ENCODE measurements around the gene LAMA1. TPM values are rescaled to one million over a fixed set of nuclear protein-coding genes. Genes with fewer than 3 reads are reported as not detected.

The LAMA1 gene
- total and polyA plus RNA-seq, 2 of the 8 experiments (the other 6 are each of a cell fraction or from before 2014, with no cell fraction given): 30.4 to 48.7 TPM

DNA sequence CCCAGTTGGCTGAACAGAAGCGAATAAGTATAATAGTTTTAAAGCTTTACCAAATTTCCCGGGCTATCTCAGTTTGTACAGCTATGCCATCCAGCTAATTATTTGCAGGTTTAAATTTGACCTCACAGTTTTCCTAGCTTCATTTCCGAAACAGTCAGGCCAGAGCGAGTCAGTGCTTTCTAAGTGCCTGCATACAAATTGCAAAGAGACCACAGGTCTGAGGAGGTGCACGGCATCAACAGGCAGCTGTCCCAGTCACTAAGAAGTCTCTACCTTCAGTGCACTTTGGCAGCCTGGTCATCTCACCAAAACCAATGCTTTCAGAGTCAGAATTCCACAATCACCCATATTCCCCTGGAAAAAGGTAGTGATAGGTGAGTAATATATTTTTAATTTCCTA is 51.9 kb downstream of the LAMA1 start:
- DNase-seq (ENCODE audit: low read depth in 1 of 2, low spot score in 2 of 2): no peak
- Histone ChIP-seq H3K27ac (ENCODE audit: low read depth, low read length) (no peak overlapping the region), H3K9me3 (ENCODE audit: insufficient read depth in 2 of 2, low read depth in 1 of 2, low read length in 1 of 2) (no peaks in the 10 kb centered on the region), H3K23me2 (ENCODE audit: low read depth, low read length) (no peaks in the 10 kb centered on the region; the same call in 1 of the 2 replicates), H4K20me1 (replicated peaks in 1 of 2; ENCODE audit: control insufficient read depth in 1 of 2, insufficient read depth in 2 of 2, low read length in 2 of 2) (no peaks in the 10 kb centered on the region), H4K8ac (ENCODE audit: extremely low read depth, insufficient read depth, low read length) (no peak overlapping the region), H2AK5ac (ENCODE audit: low read depth, low read length) (no peak overlapping the region), H3K23ac (ENCODE audit: insufficient read length) (no peak overlapping the region), H2AFZ (ENCODE audit: low read length) (no peak overlapping the region), H3K18ac (ENCODE audit: extremely low read depth, low read length) (no peak overlapping the region), H2BK5ac (ENCODE audit: low read depth, low read length) (no peak overlapping the region), H3K79me2 (ENCODE audit: control insufficient read depth in 1 of 2, insufficient read depth in 2 of 2, low read length in 2 of 2) (no peaks in the 10 kb centered on the region), H4K91ac (replicated peaks; ENCODE audit: insufficient read length, low read length) (no peak overlapping the region), H2BK20ac (ENCODE audit: low read length) (no peak overlapping the region), H2BK12ac (ENCODE audit: low read depth, low read length) (no peak overlapping the region), H2BK120ac (replicated peaks; ENCODE audit: low read depth, low read length) (no peak overlapping the region), H2BK15ac (ENCODE audit: low read length) (no peak overlapping the region), H3K36me3 (ENCODE audit: control insufficient read depth in 2 of 4, insufficient read depth in 4 of 4, low read length in 3 of 4) (no peaks in the 10 kb centered on the region), H3K4me1 (replicated peaks in 1 of 4; ENCODE audit: control insufficient read depth in 3 of 4, insufficient read depth in 4 of 4, low read length in 3 of 4) (peaks cover 0 to 2% (median 0%) of the 10 kb centered on the region in 4 experiments; a peak in 1 of 7 replicates), H3K14ac (ENCODE audit: insufficient read length) (no peak overlapping the region), H3K4me2 (ENCODE audit: insufficient read depth in 1 of 2, low read depth in 2 of 2, low read length in 2 of 2) (no peak overlapping the region), H3K4me3 (ENCODE audit: extremely low read depth in 1 of 4, insufficient read depth in 2 of 4, low read depth in 3 of 4, low read length in 4 of 4) (no peak overlapping the region), H3K9ac (replicated peaks in 1 of 4; ENCODE audit: extremely low read depth in 1 of 4, low read depth in 3 of 4, low read length in 3 of 4) (no peak overlapping the region), H4K5ac (ENCODE audit: insufficient read length, low read depth, low read length) (no peak overlapping the region), H3K4ac (replicated peaks; ENCODE audit: insufficient read length, low read depth, low read length) (no peak overlapping the region), H3K79me1 (ENCODE audit: low read depth, low read length) (no peaks in the 10 kb centered on the region; the same call in 1 of the 2 replicates), H3K56ac (replicated peaks; ENCODE audit: insufficient read length, low read depth, low read length) (no peak overlapping the region), H3K27me3 (replicated peaks in 1 of 4; ENCODE audit: control insufficient read depth in 3 of 4, extremely low read depth in 1 of 4, insufficient read depth in 3 of 4, low read length in 3 of 4) (no peaks in the 10 kb centered on the region)
- FAIRE-seq: no peak
- POLR2A ChIA-PET (ENCODE audit: partially characterized antibody): no interaction called here
- CTCF ChIA-PET (ENCODE audit: partially characterized antibody): interaction anchor here (0.6 to 2.2 kb wide), 2 partner anchors 27 to 49 kb away, joined by 3 to 8 read pairs; no protein-coding TSS in a partner anchor
- WGBS, 2 experiments (ENCODE audit: extremely low coverage in 1 of 2, insufficient coverage in 1 of 2, insufficient read length in 1 of 2, insufficient replicate concordance in 2 of 2, low coverage in 1 of 2, low lambda C conversion rate in 2 of 2, missing lambda C conversion rate in 1 of 2): 92% methylated on average over 5 of the region's 5 CpGs; no CpG with 5 or more reads in 1 of the 2 experiments
- TF ChIP-seq YY1 (IDR thresholded peaks at IDR 0.05; ENCODE audit: low read depth, low read length) (no peak), ZNF274 (IDR thresholded peaks at IDR 0.05; ENCODE audit: borderline replicate concordance, extremely low read depth, low read length) (no peak), FOSL1 (IDR thresholded peaks at IDR 0.05; ENCODE audit: insufficient read depth, low read depth, low read length) (no peak), HDAC6 (IDR thresholded peaks at IDR 0.05; ENCODE audit: low read depth, low read length) (no peak), KDM4A (IDR thresholded peaks at IDR 0.05; ENCODE audit: low read depth, low read length, severe bottlenecking) (no peak), NRF1 (IDR thresholded peaks at IDR 0.05; ENCODE audit: low read depth, low read length) (no peak), KDM1A (IDR thresholded peaks at IDR 0.05; ENCODE audit: borderline replicate concordance, low read length) (no peak), TAF1 (IDR thresholded peaks at IDR 0.05; ENCODE audit: low read depth, low read length) (no peak), ASH2L (IDR thresholded peaks at IDR 0.05; ENCODE audit: low read length) (no peak), BACH1 (IDR thresholded peaks at IDR 0.05; ENCODE audit: low read length) (no peak), SIRT6 (IDR thresholded peaks at IDR 0.05; ENCODE audit: low read length) (no peak), RXRA (IDR thresholded peaks at IDR 0.05; ENCODE audit: insufficient read depth, low read depth, low read length) (no peak)
- TF ChIP-seq, protein P1, sequence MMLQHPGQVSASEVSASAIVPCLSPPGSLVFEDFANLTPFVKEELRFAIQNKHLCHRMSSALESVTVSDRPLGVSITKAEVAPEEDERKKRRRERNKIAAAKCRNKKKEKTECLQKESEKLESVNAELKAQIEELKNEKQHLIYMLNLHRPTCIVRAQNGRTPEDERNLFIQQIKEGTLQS (IDR thresholded peaks at IDR 0.05; ENCODE audit: insufficient read depth, low read depth, low read length): no peak

Measured in H1 (cell line).